Limb (tissue), 2 donors: Measurements from ENCODE around the gene SLC1A2.

Experiments used
- DNase-seq, 2 donors: peaks; one replicate each; pipeline ENCODE4 v3.0.0-alpha.2; 2016; ENCODE audit errors: extremely low spot score in 2 of 2

Gene SLC1A2

DNA sequence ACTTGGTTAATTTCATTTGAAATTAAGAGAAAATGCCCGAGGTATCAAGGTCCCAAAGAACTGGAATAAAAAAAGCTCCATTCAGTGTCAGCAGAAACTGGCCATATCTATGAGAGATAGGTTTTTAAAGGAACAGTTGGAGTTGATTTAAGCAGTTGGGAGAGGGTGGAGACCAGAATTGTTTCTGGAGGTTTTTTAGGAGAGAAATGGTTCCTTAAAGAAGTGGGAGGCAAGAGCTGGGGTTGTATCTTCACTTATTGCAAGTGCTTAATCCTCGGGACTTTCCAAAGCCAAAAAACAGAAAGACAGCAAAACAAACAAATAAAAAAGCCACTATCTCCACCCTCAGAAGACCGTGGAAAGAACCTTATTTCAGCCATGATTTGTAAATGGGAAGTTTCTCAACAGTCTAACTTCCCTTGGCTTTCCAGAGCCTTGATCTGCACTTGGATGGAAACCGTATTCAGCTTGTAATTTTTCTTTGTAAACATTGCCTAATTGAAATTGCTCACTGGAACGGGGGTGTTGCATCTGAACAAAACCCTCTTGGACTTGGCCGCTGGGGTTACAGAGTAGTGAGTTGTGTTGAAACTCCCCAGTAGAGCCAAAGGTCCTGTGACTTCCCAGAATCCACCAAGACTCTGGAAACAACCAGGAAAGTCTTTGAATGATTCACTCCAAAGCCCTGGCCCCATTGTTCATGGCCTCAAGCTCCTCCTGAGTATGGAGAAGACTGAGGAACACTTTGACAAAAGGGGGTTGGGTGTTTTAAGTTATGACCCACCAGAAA, 115.6 kb downstream of the SLC1A2 start:
- no peak for DNase-seq

DNA sequence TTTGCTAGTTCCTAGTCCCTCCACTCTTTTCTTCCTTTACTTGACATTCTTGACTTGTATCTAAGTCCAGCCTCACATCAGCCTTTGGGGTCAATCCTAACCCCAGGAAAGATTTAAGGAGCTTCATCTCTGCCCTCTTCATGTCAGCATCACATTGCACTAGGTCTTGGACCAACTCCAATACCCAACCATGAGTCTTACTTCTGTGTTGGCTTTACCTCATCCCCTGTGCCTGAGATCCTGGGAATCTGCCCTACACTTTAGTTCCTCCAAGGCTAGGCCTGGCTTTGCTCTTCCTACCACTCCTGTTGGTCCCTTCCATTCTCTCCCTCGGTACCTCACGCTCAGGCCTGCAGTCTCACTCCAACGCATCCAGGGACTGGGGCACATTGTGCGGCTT, 117.0 kb downstream of the SLC1A2 start:
- DNase-seq, result no peak

DNA sequence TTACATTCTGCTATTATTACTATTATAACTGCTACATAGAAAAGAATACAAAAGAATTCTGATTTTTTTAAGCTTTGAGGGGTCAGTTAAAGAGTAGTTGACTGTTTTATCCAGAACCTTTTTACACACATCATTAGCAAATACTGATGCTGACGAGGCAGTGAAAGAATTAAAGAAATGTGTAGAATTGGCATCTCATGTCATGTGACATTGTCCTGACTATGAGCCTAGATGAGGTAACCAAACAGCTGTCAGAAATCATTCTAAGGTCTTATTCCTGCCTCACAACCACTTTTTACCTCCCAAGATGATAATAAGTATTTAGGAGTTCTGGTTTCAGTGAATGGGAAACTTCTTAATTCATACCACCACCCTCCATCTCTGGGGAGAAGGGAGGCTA, 121.0 kb downstream of the SLC1A2 start:
- no peak for DNase-seq

DNA sequence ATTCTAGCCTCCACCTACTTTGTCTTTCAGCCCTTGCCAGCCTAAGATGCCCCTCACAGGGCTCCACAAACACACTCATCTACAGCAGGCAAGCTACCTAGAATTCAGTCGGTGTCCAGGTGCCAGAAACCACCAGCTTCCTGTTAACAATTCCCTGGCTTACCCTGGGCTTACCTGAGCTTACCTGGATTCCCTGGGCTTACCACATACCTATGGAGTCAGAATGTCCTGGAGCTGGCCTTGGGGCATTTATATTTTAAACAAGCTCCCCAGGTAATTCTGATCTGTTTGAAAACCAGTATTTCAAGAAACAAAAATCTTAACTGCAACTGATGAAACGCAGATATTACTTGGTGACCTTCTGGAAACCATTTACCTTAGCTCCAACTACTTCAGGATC, 123.6 kb downstream of the SLC1A2 start:
- DNase-seq, result no peak

DNA sequence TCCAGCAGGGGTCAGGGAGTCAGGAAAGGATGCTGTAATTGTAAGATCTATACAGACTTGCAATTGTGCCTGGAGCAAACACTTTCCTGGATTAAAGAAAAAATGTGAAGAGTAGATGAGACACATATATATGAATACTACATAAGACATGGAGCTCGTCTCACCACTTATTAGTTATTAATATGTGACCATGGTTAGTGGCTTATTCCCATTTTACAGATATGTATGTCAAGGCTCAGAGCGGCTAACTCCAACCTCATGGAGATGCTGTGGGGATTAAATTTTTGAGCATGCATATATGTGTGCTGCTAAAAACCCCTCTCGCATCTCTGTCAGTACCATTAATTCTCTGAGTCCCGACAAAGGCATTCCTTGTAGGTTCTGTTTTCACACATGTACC, 125.7 kb downstream of the SLC1A2 start:
- DNase-seq, result no peak

DNA sequence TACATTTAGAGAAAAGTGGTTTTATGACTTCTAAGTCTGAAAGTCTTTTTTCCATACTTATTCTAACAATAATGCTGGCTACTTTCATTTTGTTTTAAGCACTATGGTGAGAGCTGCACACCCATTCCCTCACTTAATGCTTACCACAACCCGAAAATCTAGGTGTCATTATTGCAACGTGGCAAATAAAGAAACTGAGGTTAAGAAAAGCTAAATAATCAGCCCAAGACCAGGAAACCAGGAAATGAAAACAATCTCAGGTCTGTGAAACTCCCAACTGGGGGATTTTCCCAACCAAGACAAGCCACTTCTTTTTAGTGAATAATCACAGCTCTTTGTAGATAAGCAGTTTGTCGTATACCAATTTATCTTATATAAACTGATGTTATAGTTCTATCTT, 126.3 kb downstream of the SLC1A2 start:
- DNase-seq, result no peak

DNA sequence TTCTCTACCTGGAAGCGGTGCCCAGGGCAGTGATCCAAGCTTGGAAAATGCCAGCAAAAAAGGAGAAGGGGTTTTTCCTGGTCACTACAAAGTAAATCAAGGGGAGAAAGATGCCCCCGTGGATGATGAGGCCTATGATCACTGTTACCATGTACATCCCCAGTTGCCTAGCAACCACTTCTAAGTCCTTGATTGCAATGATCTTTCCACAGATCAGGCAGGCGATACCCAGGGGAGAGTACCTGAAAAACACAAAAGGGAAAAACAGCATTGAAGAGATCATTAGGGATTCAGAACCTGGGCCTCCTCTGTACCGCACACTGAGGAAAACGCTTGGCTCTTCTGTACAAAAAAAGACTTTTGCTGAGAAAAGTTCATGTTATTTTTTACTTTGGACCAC, 127.1 kb downstream of the SLC1A2 start:
- DNase-seq, result no peak

DNA sequence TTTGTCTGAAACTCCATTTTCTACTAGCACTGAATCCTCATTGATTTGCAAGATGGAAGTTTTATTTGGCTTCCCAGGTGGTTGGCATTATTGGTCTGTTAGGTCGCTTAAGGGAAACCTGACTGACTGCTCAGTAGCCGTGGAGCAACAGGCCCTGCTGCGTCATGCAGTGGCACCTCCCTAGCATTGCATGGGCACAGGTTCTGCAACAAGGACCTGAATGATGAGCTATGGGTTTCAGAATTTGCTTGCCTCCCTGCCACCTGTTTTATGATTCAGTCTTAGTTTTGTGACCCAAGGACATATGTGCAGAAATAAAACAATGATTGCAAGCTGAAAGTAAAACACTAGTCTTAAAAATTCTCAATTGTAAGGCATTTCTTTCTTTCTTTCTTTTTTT, 128.5 kb downstream of the SLC1A2 start:
- DNase-seq, result no peak

DNA sequence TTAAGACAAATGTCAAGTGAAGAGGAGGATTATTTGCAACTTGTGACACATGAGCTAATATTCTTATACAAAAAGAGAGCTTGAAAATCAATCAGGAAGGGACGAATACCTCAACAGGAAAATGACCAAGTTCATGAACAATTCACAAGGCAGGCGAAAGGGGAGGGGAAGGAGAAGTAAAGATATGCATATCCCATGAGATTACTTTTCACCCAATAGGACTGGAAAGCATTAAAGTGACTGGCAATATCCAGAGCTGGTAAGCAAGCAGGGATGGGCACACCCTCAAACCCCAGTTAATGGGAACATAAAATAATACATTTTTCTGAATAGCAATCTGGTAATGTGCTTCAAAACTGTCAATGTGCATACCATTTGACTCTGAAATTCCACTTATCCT, 129.5 kb downstream of the SLC1A2 start:
- no peak for DNase-seq

DNA sequence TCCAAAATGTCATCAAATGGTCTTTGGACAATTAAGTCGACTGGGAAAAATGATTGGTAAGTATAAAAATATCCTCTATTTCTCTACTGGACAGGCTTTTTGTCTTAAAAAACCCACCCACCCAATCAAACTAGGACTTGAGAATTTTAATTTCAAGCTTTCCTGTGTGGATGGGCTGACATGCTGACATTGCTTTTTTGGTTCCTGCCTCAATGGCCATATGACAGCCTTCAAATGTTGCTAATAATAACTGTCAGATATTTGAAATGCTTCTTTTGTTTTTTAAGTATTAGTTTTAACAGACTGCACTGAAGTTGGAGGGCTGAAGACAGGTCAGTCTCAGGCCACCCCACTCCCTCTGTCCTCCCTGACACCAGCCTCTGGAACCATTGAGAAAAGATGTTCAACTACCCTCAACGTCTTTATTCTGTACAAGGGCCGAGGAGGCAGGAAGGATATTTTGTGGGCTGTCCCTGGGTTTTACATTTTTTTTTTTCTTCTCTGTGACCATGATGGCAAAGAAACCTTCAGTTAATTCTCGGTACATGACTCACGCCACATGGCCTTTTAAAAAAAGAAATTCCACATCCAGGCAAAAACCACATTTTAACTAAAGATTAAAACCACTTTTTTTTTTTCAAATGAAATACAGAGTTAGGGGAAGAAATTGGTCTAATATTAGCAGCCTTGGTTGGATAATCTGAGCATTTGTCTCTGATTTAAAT, 130.4 kb downstream of the SLC1A2 start:
- DNase-seq, result no peak

DNA sequence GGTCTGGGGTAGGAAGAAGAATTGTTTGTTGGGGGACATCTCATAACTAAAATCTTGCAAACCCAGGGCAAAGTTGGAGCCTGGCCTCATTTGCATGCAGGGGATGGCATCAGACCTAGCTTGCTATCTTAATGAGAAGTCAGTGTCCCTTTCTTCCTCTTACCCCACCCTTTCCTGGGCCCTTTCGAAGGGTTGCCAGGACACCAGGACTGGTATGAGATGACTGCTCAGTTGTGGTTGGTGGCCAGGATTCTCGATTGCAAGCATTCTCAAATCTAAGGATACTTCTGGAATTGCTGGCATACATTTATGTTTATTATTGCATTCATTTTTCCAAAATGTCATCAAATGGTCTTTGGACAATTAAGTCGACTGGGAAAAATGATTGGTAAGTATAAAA, 131.0 kb downstream of the SLC1A2 start:
- DNase-seq, result no peak

DNA sequence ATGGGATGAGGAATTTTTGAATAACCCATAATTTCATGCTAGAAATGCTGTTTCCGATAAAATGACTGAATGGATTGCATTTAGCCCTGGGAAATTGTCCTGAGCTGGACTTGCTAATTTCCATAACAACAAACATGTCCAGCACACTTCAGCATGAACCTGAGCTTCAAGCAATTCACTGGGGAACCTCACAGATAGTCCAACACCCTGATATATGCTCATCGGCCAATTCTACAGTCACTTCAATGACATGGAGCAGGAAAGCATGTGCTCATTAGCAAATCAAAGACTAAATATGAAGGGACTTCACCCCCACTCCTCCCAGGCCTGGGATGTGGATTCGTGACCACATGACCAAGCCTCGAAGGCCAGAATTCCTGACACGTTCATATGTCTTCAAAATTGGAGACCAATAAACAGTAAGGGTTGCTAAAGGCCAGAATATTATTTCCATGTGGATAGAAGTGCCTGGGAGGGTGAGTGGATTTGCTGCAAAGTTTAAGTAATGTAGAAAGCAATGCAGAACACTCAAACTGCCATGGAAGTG, 131.9 kb downstream of the SLC1A2 start:
- DNase-seq, result no peak

DNA sequence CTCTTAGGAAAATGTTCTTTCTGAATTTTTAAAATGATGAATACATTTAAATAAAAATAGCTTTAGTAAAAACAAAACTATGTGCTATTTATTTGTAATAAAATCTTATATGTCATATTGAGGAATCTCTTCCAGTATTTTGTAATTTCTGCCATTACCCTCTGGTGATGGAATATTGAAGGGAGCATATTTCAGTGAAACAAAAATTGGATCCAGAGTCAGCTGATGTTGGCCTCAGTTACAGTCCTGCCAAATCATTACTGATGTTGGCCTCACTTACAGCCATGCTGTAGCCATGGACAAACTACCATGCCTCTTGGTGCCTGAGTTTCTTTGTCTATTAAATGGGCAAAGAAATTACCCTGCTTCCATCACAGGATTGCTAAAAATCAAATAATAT, 133.2 kb downstream of the SLC1A2 start:
- no peak for DNase-seq

DNA sequence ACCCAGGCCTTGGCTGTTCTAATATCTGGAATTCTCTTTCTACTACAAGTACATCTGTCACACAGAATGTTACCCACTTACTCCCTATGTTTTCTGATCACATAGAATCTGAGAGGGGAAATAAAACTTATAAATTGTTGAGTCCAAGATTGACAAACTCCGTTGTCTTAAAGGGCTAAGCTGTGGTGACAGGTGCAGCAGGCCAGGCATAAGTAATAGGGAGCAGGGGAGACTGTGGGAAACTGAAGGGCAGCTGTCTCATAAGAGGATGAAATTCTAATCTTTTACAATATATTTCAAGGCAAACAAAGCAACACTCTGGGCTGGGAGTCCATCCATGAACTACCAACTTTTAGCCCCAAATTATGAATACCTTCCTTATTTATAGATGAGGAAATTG, 133.9 kb downstream of the SLC1A2 start:
- no peak for DNase-seq

DNA sequence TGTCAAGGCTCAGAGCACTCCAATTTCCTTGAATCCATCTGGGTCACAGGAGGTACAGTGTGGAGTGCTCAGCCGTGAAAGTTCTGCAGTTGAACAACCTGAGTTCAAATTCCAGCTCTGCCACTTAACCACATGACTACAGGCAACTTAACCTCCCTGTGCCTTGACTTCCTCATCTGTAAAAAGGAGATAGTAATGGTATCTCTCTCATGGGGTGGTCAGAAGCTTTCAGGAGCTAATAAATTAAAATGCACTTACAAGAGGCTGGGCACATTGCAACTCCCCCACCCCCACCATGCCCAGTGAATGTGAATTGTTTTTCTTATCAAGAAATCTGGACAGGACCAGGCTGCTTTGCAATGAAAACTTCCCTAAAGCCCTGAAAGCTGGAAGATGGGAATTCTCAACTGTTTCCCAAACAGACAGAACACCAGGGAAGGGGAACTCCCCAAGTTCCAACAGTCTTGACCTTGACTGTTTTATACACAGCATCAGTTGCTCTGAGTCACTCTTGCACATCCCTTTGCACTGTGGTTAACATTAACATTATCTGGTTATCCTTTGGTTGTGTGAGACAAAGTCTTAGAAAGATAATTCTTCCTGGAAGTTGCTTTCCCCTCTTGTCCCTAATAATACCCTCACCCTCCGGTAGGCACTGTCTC, 137.0 kb downstream of the SLC1A2 start:
- DNase-seq, result no peak

DNA sequence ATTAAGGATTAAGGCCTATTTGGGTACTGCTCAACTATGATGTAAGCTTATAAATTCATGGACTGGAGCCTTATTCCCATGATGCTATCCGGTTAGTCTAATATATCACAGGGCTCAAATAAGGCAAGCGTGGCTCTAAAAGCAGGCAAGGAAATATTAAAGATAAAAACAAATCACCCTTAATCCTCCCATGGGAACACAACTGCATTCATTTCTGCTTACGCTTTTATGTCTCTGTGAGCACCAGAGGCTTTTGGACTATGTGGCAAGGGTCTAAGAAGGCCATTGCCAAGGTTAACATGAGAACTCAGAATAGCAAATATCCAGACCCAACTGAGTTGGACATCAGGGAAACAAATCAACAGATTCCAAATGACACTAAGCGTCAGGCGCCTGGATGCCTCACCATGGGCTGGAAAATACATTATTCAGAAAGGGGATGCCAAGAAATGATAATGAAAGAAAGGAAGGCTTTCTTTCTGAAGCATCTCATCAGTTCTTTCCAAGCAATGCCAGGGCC, 138.1 kb downstream of the SLC1A2 start:
- peak in 1 of 2 donors; percentile 58 for DNase-seq

DNA sequence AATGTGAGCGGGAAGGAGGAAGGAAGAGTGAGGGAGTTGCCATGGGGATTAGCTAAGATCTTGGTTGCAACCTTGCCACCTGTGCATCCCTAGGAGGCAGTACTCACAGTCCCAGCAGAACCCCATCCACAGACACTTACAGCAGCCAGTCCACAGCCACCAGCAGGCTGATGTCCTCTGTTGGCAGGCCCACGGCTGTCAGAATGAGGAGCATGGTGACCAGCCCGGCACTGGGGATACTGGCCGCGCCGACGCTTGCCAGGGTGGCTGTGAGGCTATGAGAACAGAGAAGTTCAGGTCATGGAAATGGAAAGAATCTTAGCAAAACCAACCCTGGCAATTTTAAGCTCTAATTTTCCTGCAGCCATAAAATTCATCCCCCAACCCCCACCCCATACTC, 138.6 kb downstream of the SLC1A2 start:
- DNase-seq, result no peak

DNA sequence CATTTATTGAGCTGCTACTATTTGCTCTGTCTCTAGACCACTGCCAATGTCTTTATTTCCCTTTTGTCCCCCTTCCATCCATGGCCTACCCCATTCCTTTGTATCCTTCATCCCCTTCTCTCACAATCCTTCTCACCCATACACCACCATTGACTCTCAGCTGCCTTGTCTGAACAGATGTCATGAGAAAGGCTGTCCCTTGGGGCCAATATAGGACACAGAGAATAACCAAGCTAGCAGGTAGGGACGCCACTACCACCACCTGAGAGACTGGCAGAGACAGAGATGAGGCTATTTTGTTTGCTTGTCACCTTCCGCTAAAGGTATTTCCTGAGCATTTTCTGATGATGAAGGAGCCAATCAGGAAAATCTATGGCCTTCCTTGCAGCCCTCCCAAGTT, 141.5 kb downstream of the SLC1A2 start:
- DNase-seq, result no peak

DNA sequence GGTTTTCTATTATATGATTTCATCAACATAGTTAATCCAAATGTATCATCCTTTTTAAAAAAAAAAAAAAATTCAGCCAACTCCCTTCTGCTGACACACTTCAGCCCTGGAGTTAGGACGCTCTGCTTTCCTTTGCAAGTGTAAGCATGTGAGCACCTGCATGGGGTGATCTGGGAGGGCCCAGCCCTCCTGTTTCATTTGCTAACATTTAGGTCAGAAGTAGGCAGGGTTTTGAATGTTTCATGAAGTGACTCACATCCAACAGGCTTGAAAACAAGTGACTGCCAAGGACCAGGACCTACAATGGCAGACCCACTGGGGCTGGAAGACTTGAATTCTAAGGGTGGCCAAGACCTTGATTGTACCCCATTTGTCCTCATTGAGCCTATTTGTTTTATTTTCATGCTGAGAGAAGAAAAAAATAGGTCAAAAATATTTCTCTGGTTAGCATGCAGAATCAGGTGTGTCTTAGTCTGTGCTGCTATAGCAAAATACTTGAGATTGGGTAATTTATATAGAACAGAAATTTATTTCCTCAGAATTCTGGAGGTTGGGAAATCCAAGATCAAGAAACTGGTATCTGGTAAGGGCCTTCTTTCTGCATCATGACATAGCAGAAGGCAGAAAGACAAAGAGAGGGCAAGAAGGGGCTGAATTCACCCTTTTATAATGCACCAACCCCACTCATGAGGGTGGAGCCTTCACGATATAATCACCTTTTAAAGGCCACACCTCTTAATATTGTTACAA, 142.8 kb downstream of the SLC1A2 start:
- DNase-seq, result no peak

DNA sequence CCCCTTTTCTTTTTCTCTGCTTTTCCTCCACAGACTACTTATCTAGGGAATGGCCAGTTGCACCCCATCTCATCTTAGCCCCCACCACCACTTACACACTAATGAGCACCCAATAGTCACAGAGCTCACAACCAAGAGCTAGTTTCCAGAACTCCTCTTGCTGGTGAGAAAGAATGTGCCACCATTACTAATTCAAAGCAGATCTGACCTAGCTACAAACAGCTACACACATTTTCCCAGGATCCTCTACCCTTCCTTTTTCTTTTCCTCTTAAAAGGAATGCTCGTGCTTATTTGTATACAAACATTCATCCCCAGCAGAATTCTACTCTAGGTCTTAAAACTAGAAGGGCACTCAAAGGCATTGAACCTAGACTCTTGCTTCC, 143.6 kb downstream of the SLC1A2 start:
- no peak for DNase-seq
